HepG2 (cell line): Measurements from ENCODE around the gene CBL. TPM values are rescaled to one million over a fixed set of nuclear protein-coding genes. Genes with fewer than 3 reads are reported as not detected.

ENCODE experiments used
- ADNP ChIP-seq: sonication (generic); formaldehyde crosslinking; IDR thresholded peaks from 2 replicates; pipeline ENCODE4 v1.4.0; 2020; ENCODE audit warnings: missing genetic modification reagents
- ARID3A ChIP-seq: IDR thresholded peaks from 2 replicates; pipeline ENCODE4 v1.6.1; 2012; ENCODE audit warnings: low read depth, low read length, improper control_type of control experiment
- ARID4A ChIP-seq: sonication (generic); formaldehyde crosslinking; IDR thresholded peaks from 2 replicates; pipeline ENCODE4 v1.5.0; 2020; ENCODE audit warnings: mild to moderate bottlenecking, missing genetic modification reagents, borderline replicate concordance
- ATF4 ChIP-seq, 2 experiments: fragments of 450-650 bp in 1 of 2; sonication (generic) in 1 of 2; formaldehyde crosslinking; IDR thresholded peaks; 2 replicates each; pipeline versions ENCODE4 v1.5.0 to v1.8.0; 2020 to 2022; ENCODE audit warnings: mild to moderate bottlenecking in 1 of 2, missing genetic modification reagents in 1 of 2
- ATM ChIP-seq: fragments of 450-650 bp; IDR thresholded peaks from 2 replicates; pipeline ENCODE4 v1.7.1; 2017; ENCODE audit warnings: mild to moderate bottlenecking, borderline replicate concordance
- FOSL2 ChIP-seq: sonication (generic); formaldehyde crosslinking; IDR thresholded peaks from 2 replicates; pipeline ENCODE4 v1.4.0; 2020; ENCODE audit warnings: missing genetic modification reagents
- GPBP1L1 ChIP-seq: sonication (generic); formaldehyde crosslinking; IDR thresholded peaks from 2 replicates; pipeline ENCODE4 v1.5.0; 2020; ENCODE audit warnings: mild to moderate bottlenecking, missing genetic modification reagents
- NFE2L2 ChIP-seq: fragments of 150-350 bp; IDR thresholded peaks from 2 replicates; pipeline ENCODE4 v1.6.1; 2014; ENCODE audit warnings: low read length
- RARA ChIP-seq: IDR thresholded peaks from 2 replicates; pipeline ENCODE4 v1.6.1; 2016; ENCODE audit warnings: missing genetic modification reagents, missing compliant biosample characterization
- SNAPC2 ChIP-seq: sonication (generic); formaldehyde crosslinking; IDR thresholded peaks from 2 replicates; pipeline ENCODE4 v1.8.1; 2022; ENCODE audit warnings: mild to moderate bottlenecking, missing genetic modification reagents
- TGIF2 ChIP-seq: IDR thresholded peaks from 2 replicates; pipeline ENCODE4 v1.6.1; 2016; ENCODE audit warnings: control low read depth, missing compliant biosample characterization
- ZBTB25 ChIP-seq: IDR thresholded peaks from 2 replicates; pipeline ENCODE4 v1.6.1; 2018; ENCODE audit warnings: missing genetic modification reagents
- ZBTB33 ChIP-seq: sonication (generic); formaldehyde crosslinking; IDR thresholded peaks from 2 replicates; pipeline ENCODE4 v1.4.0; 2020; ENCODE audit warnings: missing genetic modification reagents
- ZFYVE20 ChIP-seq: sonication (generic); formaldehyde crosslinking; IDR thresholded peaks from 2 replicates; pipeline ENCODE4 v1.8.0; 2023; ENCODE audit warnings: low read depth, mild to moderate bottlenecking, moderate library complexity, missing genetic modification reagents, borderline replicate concordance
- ZNF34 ChIP-seq: sonication (generic); formaldehyde crosslinking; IDR thresholded peaks from 2 replicates; pipeline ENCODE4 v1.4.0; 2020; ENCODE audit warnings: mild to moderate bottlenecking, missing genetic modification reagents, borderline replicate concordance
- polyA plus RNA-seq, 8 experiments: library from polyadenylated mRNA; depleted of rRNA in 3 of 8; stranded (reverse) in 7 of 8; unstranded in 1 of 8; fragments of >200 nt; fragmentation: Illumina TruSeq in 4 of 8; extraction: Trizol in 4 of 8; gene quantifications; 2 replicates each; pipeline versions ENCODE4 v1.2.1 to v1.2.3, GENCODE V29; 2011 to 2016; ENCODE audit warnings: low read depth in 4 of 8, missing spikeins in 1 of 8, mixed read lengths in 1 of 8; ENCODE audit not compliant: insufficient read depth in 1 of 8
- total RNA-seq, 5 experiments: library from RNA; depleted of rRNA; stranded (reverse); fragments of >200 nt; fragmentation: Illumina TruSeq; extraction: Trizol; gene quantifications; 2 replicates each; pipeline ENCODE4 v1.2.3, GENCODE V29; 2016; ENCODE audit warnings: low read depth in 1 of 5

Gene CBL
- total and polyA plus RNA-seq, 2 of the 13 experiments (the other 11 are each of a cell fraction or from before 2014, with no cell fraction given), result 6.6 to 7.4 TPM

- no peak for TF ChIP-seq ARID3A
- TF ChIP-seq RARA (CRISPR knock-in tag), result peak; percentile 42
- TF ChIP-seq ATM, result no peak
- 0 out of 2 replicates have a peak, but pooled peaks have one; percentile 32 for TF ChIP-seq ZFYVE20 (CRISPR knock-in tag)
- TF ChIP-seq FOSL2, result peak; percentile 57; the same call in 1 of the 2 replicates
- TF ChIP-seq ZNF34 (CRISPR knock-in tag), result no peak
- TF ChIP-seq ADNP (CRISPR knock-in tag), result peak; percentile 99
- TF ChIP-seq TGIF2, result 0 out of 2 replicates have a peak, but pooled peaks have one; percentile 39
- peak; percentile 69; the same call in 1 of the 2 replicates for TF ChIP-seq ARID4A (CRISPR knock-in tag)
- no peak for TF ChIP-seq NFE2L2
- TF ChIP-seq ZBTB33 (CRISPR knock-in tag), result peak; percentile 36; the same call in 1 of the 2 replicates
- TF ChIP-seq SNAPC2, result 0 out of 2 replicates have a peak, but pooled peaks have one; percentile 30
- no peak; the same call in 1 of the 2 replicates for TF ChIP-seq ZBTB25 (CRISPR knock-in tag)
- no peak for TF ChIP-seq ATF4 (CRISPR knock-in tag; IDR thresholded peaks at IDR 0.05)
- no peak for TF ChIP-seq GPBP1L1 (CRISPR knock-in tag)
These were observed 37.5 kb upstream of the CBL start, which contains the start of gene NLRX1 (continued) for GRCh38 chr11:119168471-119169281.
